HepG2 (cell line): ENCODE results near the gene MAP2K5. TPM values are rescaled to one million over a fixed set of nuclear protein-coding genes. Genes with fewer than 3 reads are reported as not detected.

Source experiments
- ATAC-seq: fragments of 200-7000 bp; cut with Tn5 transposase; 3 replicates; pipeline ENCODE4 v1.9.1; 2020; ENCODE audit warnings: mild to moderate bottlenecking, moderate library complexity
- BruUV-seq: library from RNA; stranded (reverse); fragments of 400-500 nt; replicated peaks from 2 replicates; lab custom pipeline; 2021; lab: Mats Ljungman, UMichigan
- CTCF ChIA-PET: fragments of 300-600 bp; formaldehyde crosslinking; extraction: SDS; loops from one replicate; lab custom pipeline; 2021; ENCODE audit warnings: low total read pairs, inconsistent platforms, low intra/inter-chr PET ratio; lab: Yijun Ruan, JAX
- POLR2A ChIA-PET: fragments of 350-600 bp; sonication (Branson Sonifier 250); formaldehyde crosslinking; loops from one replicate; lab custom pipeline; 2020; ENCODE audit warnings: antibody characterized with exemption, inconsistent platforms; lab: Yijun Ruan, JAX
- DNase-seq: peaks from one replicate; pipeline ENCODE4 v3.0.0-alpha.2; 2015; ENCODE audit warnings: low spot score
- FAIRE-seq: peaks from 3 replicates; lab custom pipeline; 2011; peaks lifted over from hg19 to GRCh38; lab: Jason Lieb, UNC
- H2AFZ ChIP-seq: one replicate; pipeline ENCODE4 v1.6.1; 2011; ENCODE audit warnings: low read length, inconsistent platforms
- H3K27ac ChIP-seq: fragments of 300-600 bp; 3 replicates; pipeline ENCODE4 v1.8.0; 2011; ENCODE audit warnings: mixed run types, mild to moderate bottlenecking, mixed read lengths, low read length, inconsistent platforms; ENCODE audit not compliant: insufficient read depth; ENCODE audit errors: extremely low read length
- H3K27me3 ChIP-seq, 2 experiments: fragments of 200-600 bp in 1 of 2; 2 replicates in 1 of 2; 3 replicates in 1 of 2; pipeline versions ENCODE4 v1.6.0 to v1.8.0; 2011; ENCODE audit warnings: low read length in 2 of 2, mild to moderate bottlenecking in 2 of 2, moderate library complexity in 2 of 2, inconsistent platforms in 1 of 2; ENCODE audit not compliant: insufficient read depth in 2 of 2, control insufficient read depth in 1 of 2
- H3K36me3 ChIP-seq, 2 experiments: fragments of 200-600 bp in 1 of 2; replicated peaks in 1 of 2; 2 replicates in 1 of 2; 3 replicates in 1 of 2; pipeline versions ENCODE4 v1.5.1 to v1.8.0; 2011; ENCODE audit warnings: low read length in 2 of 2, inconsistent platforms in 1 of 2; ENCODE audit not compliant: insufficient read depth in 2 of 2, control insufficient read depth in 1 of 2
- H3K4me1 ChIP-seq: 2 replicates; pipeline ENCODE4 v1.5.1; 2012; ENCODE audit warnings: low read length, inconsistent platforms; ENCODE audit not compliant: insufficient read depth
- H3K4me2 ChIP-seq: 2 replicates; pipeline ENCODE4 v1.6.0; 2011; ENCODE audit warnings: low read depth, low read length, inconsistent platforms
- H3K4me3 ChIP-seq, 3 experiments: fragments of 200-600 bp in 1 of 3; sonication (generic), shearing (Covaris generic) in 1 of 3; replicated peaks in 1 of 3; 2 replicates each; pipeline ENCODE4 v1.5.1; 2011 to 2016; ENCODE audit warnings: low read length in 3 of 3, inconsistent platforms in 2 of 3, low read depth in 2 of 3, mild to moderate bottlenecking in 2 of 3, control low read depth in 1 of 3, mixed read lengths in 1 of 3; ENCODE audit not compliant: insufficient read depth in 1 of 3
- H3K79me2 ChIP-seq: one replicate; pipeline ENCODE4 v1.6.1; 2011; ENCODE audit warnings: low read length, inconsistent platforms; ENCODE audit not compliant: insufficient read depth
- H3K9ac ChIP-seq: 2 replicates; pipeline ENCODE4 v1.6.0; 2011; ENCODE audit warnings: mild to moderate bottlenecking, low read depth, low read length, inconsistent platforms; ENCODE audit not compliant: insufficient read depth
- H3K9me3 ChIP-seq: 2 replicates; pipeline ENCODE4 v1.5.1; 2012; ENCODE audit warnings: mild to moderate bottlenecking, low read length
- H4K20me1 ChIP-seq: 2 replicates; pipeline ENCODE4 v1.6.0; 2011; ENCODE audit warnings: inconsistent platforms, mild to moderate bottlenecking, low read length, moderate library complexity; ENCODE audit not compliant: insufficient read depth
- STAG1 ChIP-seq: sonication (generic); formaldehyde crosslinking; IDR thresholded peaks from 2 replicates; pipeline ENCODE4 v1.4.0; 2020; ENCODE audit warnings: missing genetic modification reagents
- ZNF549 ChIP-seq: sonication (generic); formaldehyde crosslinking; IDR thresholded peaks from 2 replicates; pipeline ENCODE4 v1.5.0; 2020; ENCODE audit warnings: missing genetic modification reagents
- ZNF883 ChIP-seq: sonication (generic); formaldehyde crosslinking; IDR thresholded peaks from 2 replicates; pipeline ENCODE4 v1.5.1; 2020; ENCODE audit warnings: mild to moderate bottlenecking, missing genetic modification reagents; ENCODE audit errors: not compliant biosample characterization
- WGBS: methylation state at CpG from one replicate; pipeline ENCODE4 v1.1.6; 2017; ENCODE audit warnings: low lambda C conversion rate; 5-methylcytosine and 5-hydroxymethylcytosine counted together
- in situ Hi-C: cut with HindIII; loops from 2 replicates; pipeline ENCODE4 v1.10.0; 2017; ENCODE audit warnings: low pct_unique_long_range_greater_than_20kb; ENCODE audit not compliant: extremely low pct_ligation_motif_present
- intact Hi-C: fragments of 100-400 bp; cut with micrococcal nuclease; formaldehyde crosslinking; loops from one replicate; pipeline ENCODE4 v1.10.0; 2022; ENCODE audit not compliant: unreplicated experiment
- polyA plus RNA-seq, 8 experiments: library from polyadenylated mRNA; depleted of rRNA in 3 of 8; stranded (reverse) in 7 of 8; unstranded in 1 of 8; fragments of >200 nt; fragmentation: Illumina TruSeq in 4 of 8; extraction: Trizol in 4 of 8; gene quantifications; 2 replicates each; pipeline versions ENCODE4 v1.2.1 to v1.2.3, GENCODE V29; 2011 to 2016; ENCODE audit warnings: low read depth in 4 of 8, missing spikeins in 1 of 8, mixed read lengths in 1 of 8; ENCODE audit not compliant: insufficient read depth in 1 of 8
- total RNA-seq, 5 experiments: library from RNA; depleted of rRNA; stranded (reverse); fragments of >200 nt; fragmentation: Illumina TruSeq; extraction: Trizol; gene quantifications; 2 replicates each; pipeline ENCODE4 v1.2.3, GENCODE V29; 2016; ENCODE audit warnings: low read depth in 1 of 5
- TF ChIP-seq, protein P1 (sequence below): sonication (generic); formaldehyde crosslinking; conservative IDR thresholded peaks from 2 replicates; pipeline ENCODE4 v1.8.0; 2022; ENCODE audit warnings: missing genetic modification reagents
- TF ChIP-seq, protein P2 (sequence below): sonication (generic); formaldehyde crosslinking; IDR thresholded peaks from 2 replicates; pipeline ENCODE4 v1.4.0; 2020; ENCODE audit warnings: missing genetic modification reagents

The MAP2K5 gene
- total and polyA plus RNA-seq, 2 of the 13 experiments (the other 11 are each of a cell fraction or from before 2014, with no cell fraction given), result 4.0 to 4.3 TPM

DNA sequence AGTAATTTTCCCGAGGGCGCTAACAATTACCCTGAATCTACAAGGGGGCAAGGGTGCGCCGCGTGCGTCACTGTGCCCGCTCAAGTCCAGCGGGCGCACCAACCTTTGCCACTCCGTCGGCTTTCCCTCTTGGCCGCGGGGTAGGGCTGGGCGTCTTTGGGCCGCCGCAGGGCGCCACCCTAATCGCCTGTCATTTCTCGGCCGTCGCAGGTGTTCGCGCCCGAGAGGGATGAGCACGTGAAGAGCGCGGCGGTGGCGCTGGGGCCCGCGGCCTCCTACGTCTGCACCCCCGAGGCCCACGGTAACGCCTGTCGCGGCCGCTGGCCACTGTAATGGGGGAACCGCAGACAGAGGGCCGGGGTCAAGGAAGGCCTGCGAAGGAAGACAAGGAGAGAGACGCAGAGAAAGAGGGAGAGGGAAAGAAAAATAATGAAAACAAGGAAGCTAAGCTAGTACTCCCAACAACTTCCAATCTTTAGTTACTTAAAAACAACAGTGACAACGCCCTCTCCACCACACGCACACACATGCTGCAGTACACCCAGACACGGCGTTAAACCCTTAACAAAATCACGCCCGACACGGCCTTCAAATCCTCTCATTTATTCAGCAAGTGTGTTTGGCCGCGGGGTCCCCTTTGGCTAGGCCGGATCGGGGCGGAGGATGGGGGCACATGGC lies 286.6 kb downstream of the MAP2K5 start:
- CTCF ChIA-PET, result no interaction called here
- no peak overlapping the region for H3K4me3 ChIP-seq
- DNase-seq (no peak), ATAC-seq (no peak), FAIRE-seq (no peak)
- H3K36me3 ChIP-seq, result no peaks in the 10 kb centered on the region
- POLR2A ChIA-PET, result no interaction called here
- H3K79me2 ChIP-seq, result no peaks in the 10 kb centered on the region
- H3K4me1 ChIP-seq, result peaks cover 8% of the 10 kb centered on the region
- no TSS peak for BruUV-seq
- TF ChIP-seq ZNF549, result no peak
- TF ChIP-seq, protein P1, sequence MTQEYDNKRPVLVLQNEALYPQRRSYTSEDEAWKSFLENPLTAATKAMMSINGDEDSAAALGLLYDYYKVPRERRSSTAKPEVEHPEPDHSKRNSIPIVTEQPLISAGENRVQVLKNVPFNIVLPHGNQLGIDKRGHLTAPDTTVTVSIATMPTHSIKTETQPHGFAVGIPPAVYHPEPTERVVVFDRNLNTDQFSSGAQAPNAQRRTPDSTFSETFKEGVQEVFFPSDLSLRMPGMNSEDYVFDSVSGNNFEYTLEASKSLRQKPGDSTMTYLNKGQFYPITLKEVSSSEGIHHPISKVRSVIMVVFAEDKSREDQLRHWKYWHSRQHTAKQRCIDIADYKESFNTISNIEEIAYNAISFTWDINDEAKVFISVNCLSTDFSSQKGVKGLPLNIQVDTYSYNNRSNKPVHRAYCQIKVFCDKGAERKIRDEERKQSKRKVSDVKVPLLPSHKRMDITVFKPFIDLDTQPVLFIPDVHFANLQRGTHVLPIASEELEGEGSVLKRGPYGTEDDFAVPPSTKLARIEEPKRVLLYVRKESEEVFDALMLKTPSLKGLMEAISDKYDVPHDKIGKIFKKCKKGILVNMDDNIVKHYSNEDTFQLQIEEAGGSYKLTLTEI (CRISPR knock-in tag), result no peak
- no peak for TF ChIP-seq ZNF883 (CRISPR knock-in tag)
- TF ChIP-seq, protein P2, sequence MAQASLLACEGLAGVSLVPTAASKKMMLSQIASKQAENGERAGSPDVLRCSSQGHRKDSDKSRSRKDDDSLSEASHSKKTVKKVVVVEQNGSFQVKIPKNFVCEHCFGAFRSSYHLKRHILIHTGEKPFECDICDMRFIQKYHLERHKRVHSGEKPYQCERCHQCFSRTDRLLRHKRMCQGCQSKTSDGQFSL (CRISPR knock-in tag), result no peak
- no peak for TF ChIP-seq STAG1
- peaks cover 12 to 71% of the 10 kb centered on the region in 2 experiments; a peak in 4 of 5 replicates for H3K27me3 ChIP-seq
- H4K20me1 ChIP-seq, result no peaks in the 10 kb centered on the region
- in situ Hi-C loops (no loop called here), intact Hi-C loops (no loop called here)
- no peak overlapping the region for H3K27ac ChIP-seq
- no peaks in the 10 kb centered on the region for H3K9me3 ChIP-seq
- 86% methylated on average over 54 of the region's 54 CpGs for WGBS
- no peak overlapping the region for H3K9ac ChIP-seq
- H3K4me2 ChIP-seq, result no peak overlapping the region
- H2AFZ ChIP-seq, result no peak overlapping the region
